Naive B cell (primary cell): Measurements from ENCODE around the gene JAG1. TPM values are rescaled to one million over a fixed set of nuclear protein-coding genes. Genes with fewer than 3 reads are reported as not detected.
"Not testable (repeated sequence)": the region's sequence is repeated elsewhere in the genome, so short reads cannot be mapped to it uniquely, and the experiment has no call there.

ENCODE experiments used
- ATAC-seq, 2 donors: fragments of 150-1000 bp; cut with Tn5 transposase; 2 replicates each; pipeline ENCODE4 v1.10.0; 2021; ENCODE audit warnings: low read depth in 2 of 2, mild to moderate bottlenecking in 2 of 2, moderate library complexity in 2 of 2
- DNase-seq: peaks from one replicate; pipeline ENCODE4 v3.0.0; 2022
- H3K27ac Mint-ChIP-seq, 6 donors: one replicate each; pipeline ENCODE4 v1.8.0; 2020 to 2022; ENCODE audit warnings: mild to moderate bottlenecking in 6 of 6, mixed read lengths in 6 of 6, moderate library complexity in 5 of 6, inconsistent platforms in 2 of 6
- H3K27me3 Mint-ChIP-seq, 3 donors: one replicate each; pipeline ENCODE4 v1.8.0; 2021 to 2022; ENCODE audit warnings: mixed read lengths in 3 of 3, mild to moderate bottlenecking in 1 of 3
- H3K36me3 Mint-ChIP-seq, 2 donors: one replicate each; pipeline ENCODE4 v1.8.0; 2020 to 2022; ENCODE audit warnings: mixed read lengths in 2 of 2, inconsistent platforms in 1 of 2, mild to moderate bottlenecking in 1 of 2
- H3K4me1 Mint-ChIP-seq, 3 donors: one replicate each; pipeline ENCODE4 v1.8.0; 2020 to 2022; ENCODE audit warnings: mixed read lengths in 3 of 3, inconsistent platforms in 1 of 3, mild to moderate bottlenecking in 1 of 3, moderate library complexity in 1 of 3
- H3K4me3 Mint-ChIP-seq, 8 donors: one replicate each; pipeline ENCODE4 v1.8.0; 2020 to 2022; ENCODE audit warnings: mild to moderate bottlenecking in 8 of 8, mixed read lengths in 8 of 8, moderate library complexity in 8 of 8, inconsistent platforms in 2 of 8
- H3K9me3 Mint-ChIP-seq, 7 donors: one replicate each; pipeline ENCODE4 v1.8.0; 2020 to 2022; ENCODE audit warnings: mixed read lengths in 7 of 7, mild to moderate bottlenecking in 5 of 7, inconsistent platforms in 2 of 7, moderate library complexity in 1 of 7
- polyA plus RNA-seq, 6 donors: library from polyadenylated mRNA; unstranded; fragments of 300-500 nt; fragmentation: Illumina TruSeq; gene quantifications; one replicate each; pipeline ENCODE4 v1.2.3, GENCODE V29; 2021; ENCODE audit warnings: low read depth in 6 of 6

The JAG1 gene
- polyA plus RNA-seq, 6 donors from 2014 or later = 0.05 to 0.06 (median 0.06) TPM; not detected in 3

- DNase-seq, ATAC-seq, H3K27ac Mint-ChIP-seq, H3K4me1 Mint-ChIP-seq, H3K27me3 Mint-ChIP-seq, H3K4me3 Mint-ChIP-seq, H3K9me3 Mint-ChIP-seq: not testable (repeated sequence)
- H3K36me3 Mint-ChIP-seq = peaks cover 19 to 38% of the 10 kb centered on the region in 2 donors
Measured at GRCh38 chr20:10613426-10613825, 60.4 kb downstream of the JAG1 start.

- ATAC-seq = no peak
- Mint-ChIP-seq H3K4me1 (no peaks in the 10 kb centered on the region), H3K36me3 (peaks cover 15 to 33% of the 10 kb centered on the region in 2 donors), H3K27me3 (no peaks in the 10 kb centered on the region), H3K9me3 (peaks cover 0 to under 1% (median 0%) of the 10 kb centered on the region in 7 donors), H3K4me3 (no peak overlapping the region), H3K27ac (no peak overlapping the region)
- no peak for DNase-seq
Measured at GRCh38 chr20:10611357-10611756, 62.4 kb downstream of the JAG1 start.

- no peak overlapping the region for H3K27ac Mint-ChIP-seq
- no peaks in the 10 kb centered on the region for H3K27me3 Mint-ChIP-seq
- H3K4me1 Mint-ChIP-seq = no peaks in the 10 kb centered on the region
- H3K4me3 Mint-ChIP-seq = no peak overlapping the region
- ATAC-seq = no peak
- no peaks in the 10 kb centered on the region for H3K9me3 Mint-ChIP-seq
- no peak for DNase-seq
- H3K36me3 Mint-ChIP-seq = peaks cover 12 to 22% of the 10 kb centered on the region in 2 donors
Measured at GRCh38 chr20:10610251-10610650, 63.5 kb downstream of the JAG1 start.

- H3K4me3 Mint-ChIP-seq = no peak overlapping the region
- no peak overlapping the region for H3K27ac Mint-ChIP-seq
- H3K36me3 Mint-ChIP-seq = peaks cover 12 to 18% of the 10 kb centered on the region in 2 donors
- no peaks in the 10 kb centered on the region for H3K27me3 Mint-ChIP-seq
- DNase-seq = no peak
- H3K9me3 Mint-ChIP-seq = no peaks in the 10 kb centered on the region
- no peaks in the 10 kb centered on the region for H3K4me1 Mint-ChIP-seq
- ATAC-seq = no peak
Measured at GRCh38 chr20:10609770-10610169, 64.0 kb downstream of the JAG1 start.

- Mint-ChIP-seq H3K27me3 (no peaks in the 10 kb centered on the region), H3K4me3 (no peak overlapping the region), H3K36me3 (peaks cover 15 to 18% of the 10 kb centered on the region in 2 donors), H3K4me1 (no peaks in the 10 kb centered on the region), H3K27ac (no peak overlapping the region), H3K9me3 (no peaks in the 10 kb centered on the region)
- DNase-seq (no peak), ATAC-seq (no peak)
Measured at GRCh38 chr20:10609276-10609675, 64.5 kb downstream of the JAG1 start.

- H3K27me3 Mint-ChIP-seq = no peaks in the 10 kb centered on the region
- no peaks in the 10 kb centered on the region for H3K9me3 Mint-ChIP-seq
- H3K36me3 Mint-ChIP-seq = peaks cover 15 to 16% of the 10 kb centered on the region in 2 donors
- DNase-seq (no peak), ATAC-seq (no peak)
- H3K4me1 Mint-ChIP-seq = no peaks in the 10 kb centered on the region
- no peak overlapping the region for H3K27ac Mint-ChIP-seq
- H3K4me3 Mint-ChIP-seq = no peak overlapping the region
Measured at GRCh38 chr20:10605547-10606195, 68.1 kb downstream of the JAG1 start.

GRCh38 chr20:10604865-10605440 lies 68.8 kb downstream of the JAG1 start:
- H3K36me3 Mint-ChIP-seq = peaks cover 15 to 16% of the 10 kb centered on the region in 2 donors
- no peak overlapping the region for H3K4me3 Mint-ChIP-seq
- H3K27ac Mint-ChIP-seq = no peak overlapping the region
- H3K27me3 Mint-ChIP-seq = no peaks in the 10 kb centered on the region
- no peak for ATAC-seq
- DNase-seq = no peak
- no peaks in the 10 kb centered on the region for H3K9me3 Mint-ChIP-seq
- H3K4me1 Mint-ChIP-seq = no peaks in the 10 kb centered on the region

- H3K27me3 Mint-ChIP-seq = no peaks in the 10 kb centered on the region
- no peaks in the 10 kb centered on the region for H3K4me1 Mint-ChIP-seq
- H3K36me3 Mint-ChIP-seq = peaks cover 10 to 15% of the 10 kb centered on the region in 2 donors
- ATAC-seq = no peak
- H3K27ac Mint-ChIP-seq = peak overlapping the region in 1 of 6 donors; percentile 7
- no peak overlapping the region for H3K4me3 Mint-ChIP-seq
- H3K9me3 Mint-ChIP-seq = no peaks in the 10 kb centered on the region
- no peak for DNase-seq
Measured at GRCh38 chr20:10603971-10604864, 69.6 kb downstream of the JAG1 start.

GRCh38 chr20:10603378-10603777 lies 70.4 kb downstream of the JAG1 start:
- H3K4me1 Mint-ChIP-seq = no peaks in the 10 kb centered on the region
- H3K4me3 Mint-ChIP-seq = no peak overlapping the region
- no peak for ATAC-seq
- H3K27ac Mint-ChIP-seq = no peak overlapping the region
- no peaks in the 10 kb centered on the region for H3K9me3 Mint-ChIP-seq
- H3K27me3 Mint-ChIP-seq = no peaks in the 10 kb centered on the region
- DNase-seq = no peak
- H3K36me3 Mint-ChIP-seq = peaks cover 8 to 21% of the 10 kb centered on the region in 2 donors

GRCh38 chr20:10602221-10602871 lies 71.5 kb downstream of the JAG1 start:
- DNase-seq = no peak
- no peak overlapping the region for H3K4me3 Mint-ChIP-seq
- H3K27me3 Mint-ChIP-seq = no peaks in the 10 kb centered on the region
- peaks cover 11 to 25% of the 10 kb centered on the region in 2 donors for H3K36me3 Mint-ChIP-seq
- no peak overlapping the region for H3K27ac Mint-ChIP-seq
- H3K4me1 Mint-ChIP-seq = no peaks in the 10 kb centered on the region
- no peak for ATAC-seq
- no peaks in the 10 kb centered on the region for H3K9me3 Mint-ChIP-seq

GRCh38 chr20:10597637-10598036 lies 76.2 kb downstream of the JAG1 start:
- Mint-ChIP-seq H3K27ac (peak overlapping the region in 1 of 6 donors; percentile 28), H3K27me3 (no peaks in the 10 kb centered on the region), H3K9me3 (no peaks in the 10 kb centered on the region), H3K4me1 (no peaks in the 10 kb centered on the region), H3K4me3 (no peak overlapping the region), H3K36me3 (peaks cover 15 to 20% of the 10 kb centered on the region in 2 donors)
- ATAC-seq (no peak), DNase-seq (no peak)

GRCh38 chr20:10596710-10597121 lies 77.1 kb downstream of the JAG1 start:
- no peaks in the 10 kb centered on the region for H3K9me3 Mint-ChIP-seq
- ATAC-seq = no peak

GRCh38 chr20:10595985-10596384 lies 77.8 kb downstream of the JAG1 start:
- Mint-ChIP-seq H3K36me3 (peaks cover 7 to 14% of the 10 kb centered on the region in 2 donors), H3K27ac (no peak overlapping the region), H3K27me3 (no peaks in the 10 kb centered on the region), H3K4me3 (no peak overlapping the region), H3K9me3 (no peaks in the 10 kb centered on the region), H3K4me1 (peaks cover 0 to 5% (median 3%) of the 10 kb centered on the region in 3 donors)
- ATAC-seq (no peak), DNase-seq (no peak)

More at GRCh38 chr20:10596710-10597121, 77.1 kb downstream of the JAG1 start:
- Mint-ChIP-seq H3K27ac (no peak overlapping the region), H3K4me3 (no peak overlapping the region), H3K4me1 (no peaks in the 10 kb centered on the region), H3K27me3 (no peaks in the 10 kb centered on the region), H3K36me3 (peaks cover 7 to 14% of the 10 kb centered on the region in 2 donors)
- DNase-seq = no peak
